ENCODE data around the gene IPO9. TPM values are rescaled to one million over a fixed set of nuclear protein-coding genes. Genes with fewer than 3 reads are reported as not detected.

IPO9 gene
- total and polyA plus RNA-seq, 2 experiments from 2014 or later = 47.6 to 87.4 TPM

- Histone ChIP-seq H3K27ac (ENCODE audit: low read depth) (no peak overlapping the region), H3F3A (replicated peaks; ENCODE audit: low read depth) (no peaks in the 10 kb centered on the region), H3K4me3 (no peak overlapping the region), H3K4me1 (ENCODE audit: insufficient read depth) (peaks cover 8% of the 10 kb centered on the region; the same call in 1 of the 2 replicates), H2AFZ (no peak overlapping the region), H3K36me3 (ENCODE audit: insufficient read depth) (no peaks in the 10 kb centered on the region), H3K79me2 (replicated peaks; ENCODE audit: insufficient read depth) (no peaks in the 10 kb centered on the region), H3K4me2 (no peak overlapping the region), H4K20me1 (replicated peaks; ENCODE audit: insufficient read depth) (no peaks in the 10 kb centered on the region), H3K9me2 (ENCODE audit: insufficient read depth) (0 out of 2 replicates have a peak, but pooled peaks cover 7% of the 10 kb centered on the region), H3K27me3 (ENCODE audit: insufficient read depth) (no peaks in the 10 kb centered on the region)
- Mint-ChIP-seq H3K36me3 (ENCODE audit: low read depth) (no peaks in the 10 kb centered on the region; the same call in 2 of the 3 replicates), H3K27me3 (ENCODE audit: insufficient read depth, low read depth, poor library complexity) (peaks cover 15% of the 10 kb centered on the region), H3K4me3 (no peak overlapping the region), H3K9me3 (no peaks in the 10 kb centered on the region), H3K4me1 (peaks cover 22% of the 10 kb centered on the region), H3K27ac (no peak overlapping the region)
- ATAC-seq = no peak
- DNase-seq (ENCODE audit: low spot score) = no peak
- TF ChIP-seq, protein P1, sequence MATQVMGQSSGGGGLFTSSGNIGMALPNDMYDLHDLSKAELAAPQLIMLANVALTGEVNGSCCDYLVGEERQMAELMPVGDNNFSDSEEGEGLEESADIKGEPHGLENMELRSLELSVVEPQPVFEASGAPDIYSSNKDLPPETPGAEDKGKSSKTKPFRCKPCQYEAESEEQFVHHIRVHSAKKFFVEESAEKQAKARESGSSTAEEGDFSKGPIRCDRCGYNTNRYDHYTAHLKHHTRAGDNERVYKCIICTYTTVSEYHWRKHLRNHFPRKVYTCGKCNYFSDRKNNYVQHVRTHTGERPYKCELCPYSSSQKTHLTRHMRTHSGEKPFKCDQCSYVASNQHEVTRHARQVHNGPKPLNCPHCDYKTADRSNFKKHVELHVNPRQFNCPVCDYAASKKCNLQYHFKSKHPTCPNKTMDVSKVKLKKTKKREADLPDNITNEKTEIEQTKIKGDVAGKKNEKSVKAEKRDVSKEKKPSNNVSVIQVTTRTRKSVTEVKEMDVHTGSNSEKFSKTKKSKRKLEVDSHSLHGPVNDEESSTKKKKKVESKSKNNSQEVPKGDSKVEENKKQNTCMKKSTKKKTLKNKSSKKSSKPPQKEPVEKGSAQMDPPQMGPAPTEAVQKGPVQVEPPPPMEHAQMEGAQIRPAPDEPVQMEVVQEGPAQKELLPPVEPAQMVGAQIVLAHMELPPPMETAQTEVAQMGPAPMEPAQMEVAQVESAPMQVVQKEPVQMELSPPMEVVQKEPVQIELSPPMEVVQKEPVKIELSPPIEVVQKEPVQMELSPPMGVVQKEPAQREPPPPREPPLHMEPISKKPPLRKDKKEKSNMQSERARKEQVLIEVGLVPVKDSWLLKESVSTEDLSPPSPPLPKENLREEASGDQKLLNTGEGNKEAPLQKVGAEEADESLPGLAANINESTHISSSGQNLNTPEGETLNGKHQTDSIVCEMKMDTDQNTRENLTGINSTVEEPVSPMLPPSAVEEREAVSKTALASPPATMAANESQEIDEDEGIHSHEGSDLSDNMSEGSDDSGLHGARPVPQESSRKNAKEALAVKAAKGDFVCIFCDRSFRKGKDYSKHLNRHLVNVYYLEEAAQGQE (IDR thresholded peaks at IDR 0.05; ENCODE audit: unreplicated experiment) = no peak
- no peak for TF ChIP-seq EZH2 (IDR thresholded peaks at IDR 0.05; ENCODE audit: low read depth, unreplicated experiment)
- TF ChIP-seq JUNB (IDR thresholded peaks at IDR 0.05; ENCODE audit: unreplicated experiment) = no peak
- TF ChIP-seq POLR2AphosphoS5 (IDR thresholded peaks at IDR 0.05; ENCODE audit: low read depth) = no peak
- no peak for TF ChIP-seq ZNF462 (CRISPR knock-in tag; IDR thresholded peaks at IDR 0.05)
- no peak for TF ChIP-seq ETS1 (IDR thresholded peaks at IDR 0.05)
- no peak for TF ChIP-seq NANOG (IDR thresholded peaks at IDR 0.05; ENCODE audit: borderline replicate concordance)
- no peak for TF ChIP-seq ZNF331 (CRISPR knock-in tag; IDR thresholded peaks at IDR 0.05; ENCODE audit: low read depth)
- TF ChIP-seq STAT1 (IDR thresholded peaks at IDR 0.05; ENCODE audit: unreplicated experiment) = no peak
- no peak for TF ChIP-seq CTCF (conservative IDR thresholded peaks at IDR 0.05; ENCODE audit: low read depth in 2 of 2)
- no peak for TF ChIP-seq EZH2phosphoT487 (IDR thresholded peaks at IDR 0.05; ENCODE audit: unreplicated experiment)
- TF ChIP-seq ZNF114 (CRISPR knock-in tag; IDR thresholded peaks at IDR 0.05) = no peak
- TF ChIP-seq CREB1 (CRISPR knock-in tag; IDR thresholded peaks at IDR 0.05; ENCODE audit: low read depth) = no peak
These were observed 70.9 kb downstream of the IPO9 start for GRCh38 chr1:201899683-201900429.

Measured in GM23338 (cell line).